ENCODE data around the gene EGFR.
"Not testable (repeated sequence)": the region's sequence is repeated elsewhere in the genome, so short reads cannot be mapped to it uniquely, and the experiment has no call there.

Gene EGFR

GRCh38 chr7:55164527-55164926 lies 145.7 kb downstream of the EGFR start:
- DNase-seq (ENCODE audit: low read depth), result no peak
- no peak overlapping the region for H3K4me3 ChIP-seq (ENCODE audit: control insufficient read depth, low read depth, low read length)
- no peak for TF ChIP-seq CTCF (conservative IDR thresholded peaks at IDR 0.05; ENCODE audit: control insufficient read depth, insufficient read depth, low read depth, low read length)

GRCh38 chr7:55165176-55165861 lies 146.5 kb downstream of the EGFR start:
- H3K4me3 ChIP-seq (ENCODE audit: control insufficient read depth, low read depth, low read length), result no peak overlapping the region
- no peak for DNase-seq (ENCODE audit: low read depth)
- no peak for TF ChIP-seq CTCF (conservative IDR thresholded peaks at IDR 0.05; ENCODE audit: control insufficient read depth, insufficient read depth, low read depth, low read length)

GRCh38 chr7:55167296-55167695 lies 148.5 kb downstream of the EGFR start:
- not testable (repeated sequence) for H3K4me3 ChIP-seq (ENCODE audit: control insufficient read depth, low read depth, low read length); DNase-seq (ENCODE audit: low read depth)

- TF ChIP-seq CTCF (conservative IDR thresholded peaks at IDR 0.05; ENCODE audit: control insufficient read depth, insufficient read depth, low read depth, low read length), result no peak
- DNase-seq (ENCODE audit: low read depth), result no peak
- H3K4me3 ChIP-seq (ENCODE audit: control insufficient read depth, low read depth, low read length), result no peak overlapping the region
Observed at GRCh38 chr7:55170335-55171069, 151.7 kb downstream of the EGFR start.

- no peak overlapping the region for H3K4me3 ChIP-seq (ENCODE audit: control insufficient read depth, low read depth, low read length)
- DNase-seq (ENCODE audit: low read depth), result no peak
- TF ChIP-seq CTCF (conservative IDR thresholded peaks at IDR 0.05; ENCODE audit: control insufficient read depth, insufficient read depth, low read depth, low read length), result no peak
Observed at GRCh38 chr7:55171157-55171556, 152.3 kb downstream of the EGFR start.

GRCh38 chr7:55172161-55172560 lies 153.3 kb downstream of the EGFR start:
- TF ChIP-seq CTCF (conservative IDR thresholded peaks at IDR 0.05; ENCODE audit: control insufficient read depth, insufficient read depth, low read depth, low read length), result no peak
- H3K4me3 ChIP-seq (ENCODE audit: control insufficient read depth, low read depth, low read length), result no peak overlapping the region
- no peak for DNase-seq (ENCODE audit: low read depth)

GRCh38 chr7:55172881-55173609 lies 154.2 kb downstream of the EGFR start:
- no peak overlapping the region for H3K4me3 ChIP-seq (ENCODE audit: control insufficient read depth, low read depth, low read length)
- DNase-seq (ENCODE audit: low read depth), result no peak
- TF ChIP-seq CTCF (conservative IDR thresholded peaks at IDR 0.05; ENCODE audit: control insufficient read depth, insufficient read depth, low read depth, low read length), result no peak

All from fibroblast of mammary gland (primary cell).